K562 (cell line): ENCODE data around the gene EZH2. TPM values are rescaled to one million over a fixed set of nuclear protein-coding genes. Genes with fewer than 3 reads are reported as not detected.
A peak's percentile ranks its signal among the peaks of the same experiment; 100 is the strongest.

ENCODE experiments used
- BCOR ChIP-seq: fragments of 450-650 bp; IDR thresholded peaks from 2 replicates; pipeline ENCODE4 v1.6.1; 2016
- ELF4 ChIP-seq: fragments of 450-650 bp; formaldehyde crosslinking; IDR thresholded peaks from 2 replicates; pipeline ENCODE4 v1.4.0; 2022; ENCODE audit warnings: missing genetic modification characterization
- KLF10 ChIP-seq: fragments of 250-450 bp; sonication (Bioruptor Pico); IDR thresholded peaks from 2 replicates; pipeline ENCODE4 v1.6.1; 2021; ENCODE audit warnings: matching md5 sums
- PHF8 ChIP-seq: fragments of 200-600 bp; sonication (generic); IDR thresholded peaks from 2 replicates; pipeline ENCODE4 v1.6.1; 2012; ENCODE audit warnings: mixed run types, mild to moderate bottlenecking, inconsistent platforms, low read length, moderate library complexity, borderline replicate concordance
- RBFOX2 ChIP-seq: fragments of 200-400 bp; formaldehyde crosslinking; IDR thresholded peaks from 2 replicates; pipeline ENCODE4 v1.6.1; 2017; ENCODE audit warnings: low read depth, mild to moderate bottlenecking, low read length, moderate library complexity
- SMARCA4 ChIP-seq: fragments of 450-650 bp; IDR thresholded peaks from 2 replicates; pipeline ENCODE4 v1.6.1; 2016
- SUPT5H ChIP-seq: fragments of 450-650 bp; IDR thresholded peaks from 2 replicates; pipeline ENCODE4 v1.6.1; 2016
- TCF7 ChIP-seq: sonication (generic); IDR thresholded peaks from 2 replicates; pipeline ENCODE4 v1.6.1; 2016; ENCODE audit warnings: antibody characterized with exemption, borderline replicate concordance
- ZNF445 ChIP-seq: fragments of 250-450 bp; sonication (Bioruptor Pico); IDR thresholded peaks from 2 replicates; pipeline ENCODE4 v1.4.0; 2020; ENCODE audit warnings: low read depth, mild to moderate bottlenecking, moderate library complexity
- ZZZ3 ChIP-seq: fragments of 450-650 bp; IDR thresholded peaks from 2 replicates; pipeline ENCODE4 v1.6.1; 2016; ENCODE audit warnings: antibody characterized with exemption, mild to moderate bottlenecking, moderate library complexity
- polyA plus RNA-seq, 8 experiments: library from polyadenylated mRNA; depleted of rRNA in 4 of 8; stranded (reverse) in 5 of 8; unstranded in 3 of 8; fragments of >200 nt; fragmentation: Nextera tagmentation in 2 of 8; fragmentation: Illumina TruSeq in 1 of 8; extraction: Ambion mirVana in 2 of 8; extraction: Trizol in 1 of 8; gene quantifications; 2 replicates each; pipeline versions ENCODE4 v1.2.1 to v1.2.3, GENCODE V29; 2011 to 2014; ENCODE audit warnings: inconsistent platforms in 1 of 8, missing spikeins in 1 of 8
- total RNA-seq, 7 experiments: library from RNA; depleted of rRNA in 6 of 7; stranded (reverse); fragments of >200 nt in 6 of 7; fragmentation: Illumina TruSeq in 2 of 7; extraction: Trizol in 2 of 7; gene quantifications; 2 replicates each; pipeline versions ENCODE4 v1.2.1 to v1.2.3, GENCODE V29; 2011 to 2021; ENCODE audit warnings: low replicate concordance in 1 of 7
- TF ChIP-seq, protein P1 (sequence below): IDR thresholded peaks from 2 replicates; pipeline ENCODE4 v1.6.1; 2011; ENCODE audit warnings: borderline replicate concordance, low read depth, mild to moderate bottlenecking, moderate library complexity, low read length; ENCODE audit not compliant: insufficient read depth, poor library complexity, severe bottlenecking
- TF ChIP-seq, protein P2 (sequence below): fragments of 450-650 bp; IDR thresholded peaks from one replicate; pipeline ENCODE4 v1.6.1; 2018; ENCODE audit warnings: mild to moderate bottlenecking, moderate library complexity; ENCODE audit not compliant: partially characterized antibody

EZH2 gene
- total and polyA plus RNA-seq, 9 of the 15 experiments (the other 6 are each of a cell fraction or from before 2014, with no cell fraction given) = 48.7 to 175 (median 98.6) TPM

DNA sequence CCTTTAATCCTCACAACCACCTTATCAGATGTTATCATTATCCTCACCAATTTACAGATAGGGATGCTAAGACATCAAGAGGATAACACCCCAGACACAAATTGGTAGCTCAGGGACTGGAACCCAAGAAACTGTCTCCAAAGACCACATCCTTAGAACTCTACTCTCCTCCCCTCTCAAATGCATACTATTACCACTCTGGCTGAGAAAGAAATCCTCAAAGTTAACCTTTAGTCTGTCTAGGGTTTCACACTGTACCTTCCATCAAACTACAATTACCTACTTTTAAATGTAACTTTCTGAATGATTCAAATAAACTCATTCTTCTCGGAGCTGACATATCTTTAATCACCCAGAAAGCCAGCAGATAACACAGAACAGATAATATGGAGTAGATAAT, 6.6 kb downstream of the EZH2 start (continued):
- no peak for TF ChIP-seq ZNF445 (CRISPR knock-in tag)
- 0 out of 2 replicates have a peak, but pooled peaks have one; percentile 20 for TF ChIP-seq RBFOX2
- no peak for TF ChIP-seq BCOR
- TF ChIP-seq, protein P1, sequence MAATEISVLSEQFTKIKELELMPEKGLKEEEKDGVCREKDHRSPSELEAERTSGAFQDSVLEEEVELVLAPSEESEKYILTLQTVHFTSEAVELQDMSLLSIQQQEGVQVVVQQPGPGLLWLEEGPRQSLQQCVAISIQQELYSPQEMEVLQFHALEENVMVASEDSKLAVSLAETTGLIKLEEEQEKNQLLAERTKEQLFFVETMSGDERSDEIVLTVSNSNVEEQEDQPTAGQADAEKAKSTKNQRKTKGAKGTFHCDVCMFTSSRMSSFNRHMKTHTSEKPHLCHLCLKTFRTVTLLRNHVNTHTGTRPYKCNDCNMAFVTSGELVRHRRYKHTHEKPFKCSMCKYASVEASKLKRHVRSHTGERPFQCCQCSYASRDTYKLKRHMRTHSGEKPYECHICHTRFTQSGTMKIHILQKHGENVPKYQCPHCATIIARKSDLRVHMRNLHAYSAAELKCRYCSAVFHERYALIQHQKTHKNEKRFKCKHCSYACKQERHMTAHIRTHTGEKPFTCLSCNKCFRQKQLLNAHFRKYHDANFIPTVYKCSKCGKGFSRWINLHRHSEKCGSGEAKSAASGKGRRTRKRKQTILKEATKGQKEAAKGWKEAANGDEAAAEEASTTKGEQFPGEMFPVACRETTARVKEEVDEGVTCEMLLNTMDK = no peak
- no peak for TF ChIP-seq TCF7
- TF ChIP-seq KLF10 (CRISPR knock-in tag) = no peak
- TF ChIP-seq ELF4 (CRISPR knock-in tag) = no peak
- TF ChIP-seq ZZZ3 = no peak
- peak; percentile 17; the same call in 1 of the 2 replicates for TF ChIP-seq SMARCA4
- 0 out of 2 replicates have a peak, but pooled peaks have one; percentile 24 for TF ChIP-seq SUPT5H
- TF ChIP-seq, protein P2, sequence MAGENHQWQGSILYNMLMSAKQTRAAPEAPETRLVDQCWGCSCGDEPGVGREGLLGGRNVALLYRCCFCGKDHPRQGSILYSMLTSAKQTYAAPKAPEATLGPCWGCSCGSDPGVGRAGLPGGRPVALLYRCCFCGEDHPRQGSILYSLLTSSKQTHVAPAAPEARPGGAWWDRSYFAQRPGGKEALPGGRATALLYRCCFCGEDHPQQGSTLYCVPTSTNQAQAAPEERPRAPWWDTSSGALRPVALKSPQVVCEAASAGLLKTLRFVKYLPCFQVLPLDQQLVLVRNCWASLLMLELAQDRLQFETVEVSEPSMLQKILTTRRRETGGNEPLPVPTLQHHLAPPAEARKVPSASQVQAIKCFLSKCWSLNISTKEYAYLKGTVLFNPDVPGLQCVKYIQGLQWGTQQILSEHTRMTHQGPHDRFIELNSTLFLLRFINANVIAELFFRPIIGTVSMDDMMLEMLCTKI = no peak
- TF ChIP-seq PHF8 = no peak
